ENCODE measurements around the gene NLRP1. TPM values are rescaled to one million over a fixed set of nuclear protein-coding genes. Genes with fewer than 3 reads are reported as not detected.

NLRP1 gene
- total and polyA plus RNA-seq, 2 experiments from 2014 or later, result 42.9 to 64.8 TPM

- no peaks in the 10 kb centered on the region for H3K9me2 ChIP-seq (replicated peaks; ENCODE audit: insufficient read depth)
- no peaks in the 10 kb centered on the region for H3K4me1 ChIP-seq (ENCODE audit: insufficient read depth)
- H3K9me3 ChIP-seq (ENCODE audit: low read depth), result no peaks in the 10 kb centered on the region
- TF ChIP-seq EZH2phosphoT487 (IDR thresholded peaks at IDR 0.05; ENCODE audit: low read depth, severe bottlenecking, unreplicated experiment) (no peak), EZH2 (IDR thresholded peaks at IDR 0.05; ENCODE audit: borderline replicate concordance) (no peak), CTCF (IDR thresholded peaks at IDR 0.05; ENCODE audit: poor library complexity) (no peak)
- no peak overlapping the region for H3K4me3 ChIP-seq
- peaks cover 4% of the 10 kb centered on the region for H3K36me3 ChIP-seq (replicated peaks; ENCODE audit: insufficient read depth, low read depth)
- no peaks in the 10 kb centered on the region for H3K27me3 ChIP-seq
- no peak overlapping the region for H3K27ac ChIP-seq
- peaks cover 12% of the 10 kb centered on the region for H3K79me2 ChIP-seq
- 88% methylated on average over 3 of the region's 3 CpGs for WGBS (ENCODE audit: low lambda C conversion rate, missing lambda C conversion rate)
- DNase-seq (ENCODE audit: low spot score), result no peak
- H3K4me2 ChIP-seq, result no peak overlapping the region
- no peaks in the 10 kb centered on the region for H4K20me1 ChIP-seq (ENCODE audit: insufficient read depth, poor library complexity, severe bottlenecking)
- H2AFZ ChIP-seq, result no peak overlapping the region
Observed at GRCh38 chr17:5472511-5472910, 111.8 kb downstream of the NLRP1 start.

- Histone ChIP-seq H3K4me2 (peak overlapping the region; percentile 92), H4K20me1 (ENCODE audit: insufficient read depth, poor library complexity, severe bottlenecking) (no peaks in the 10 kb centered on the region), H3K27ac (peak overlapping the region; percentile 32), H2AFZ (peak overlapping the region; percentile 67), H3K27me3 (no peaks in the 10 kb centered on the region), H3K4me1 (ENCODE audit: insufficient read depth) (peaks cover 9% of the 10 kb centered on the region), H3K36me3 (replicated peaks; ENCODE audit: insufficient read depth, low read depth) (no peaks in the 10 kb centered on the region), H3K9me2 (replicated peaks; ENCODE audit: insufficient read depth) (no peaks in the 10 kb centered on the region), H3K4me3 (peak overlapping the region; percentile 73), H3K9me3 (ENCODE audit: low read depth) (no peaks in the 10 kb centered on the region), H3K79me2 (peaks cover 53% of the 10 kb centered on the region)
- TF ChIP-seq CTCF (IDR thresholded peaks at IDR 0.05; ENCODE audit: poor library complexity), result no peak
- DNase-seq (ENCODE audit: low spot score), result no peak
- under 1% methylated on average over 17 of the region's 17 CpGs for WGBS (ENCODE audit: low lambda C conversion rate, missing lambda C conversion rate)
Observed at GRCh38 chr17:5468075-5468473, 116.2 kb downstream of the NLRP1 start.

GRCh38 chr17:5467416-5467815 lies 116.9 kb downstream of the NLRP1 start:
- TF ChIP-seq CTCF (IDR thresholded peaks at IDR 0.05; ENCODE audit: poor library complexity) (no peak), EZH2 (IDR thresholded peaks at IDR 0.05; ENCODE audit: borderline replicate concordance) (no peak), EZH2phosphoT487 (IDR thresholded peaks at IDR 0.05; ENCODE audit: low read depth, severe bottlenecking, unreplicated experiment) (no peak)
- no peaks in the 10 kb centered on the region for H4K20me1 ChIP-seq (ENCODE audit: insufficient read depth, poor library complexity, severe bottlenecking)
- peak overlapping the region; percentile 32 for H3K27ac ChIP-seq
- H3K4me1 ChIP-seq (ENCODE audit: insufficient read depth), result peaks cover 9% of the 10 kb centered on the region
- DNase-seq (ENCODE audit: low spot score), result no peak
- peaks cover 60% of the 10 kb centered on the region for H3K79me2 ChIP-seq
- H3K4me2 ChIP-seq, result peak overlapping the region; percentile 92
- peak overlapping the region; percentile 73 for H3K4me3 ChIP-seq
- H2AFZ ChIP-seq, result peak overlapping the region; percentile 67
- H3K36me3 ChIP-seq (replicated peaks; ENCODE audit: insufficient read depth, low read depth), result no peaks in the 10 kb centered on the region
- H3K9me2 ChIP-seq (replicated peaks; ENCODE audit: insufficient read depth), result no peaks in the 10 kb centered on the region
- WGBS (ENCODE audit: low lambda C conversion rate, missing lambda C conversion rate), result 3% methylated on average over 8 of the region's 8 CpGs
- H3K27me3 ChIP-seq, result no peaks in the 10 kb centered on the region
- H3K9me3 ChIP-seq (ENCODE audit: low read depth), result no peaks in the 10 kb centered on the region

- 92% methylated on average over 4 of the region's 4 CpGs for WGBS (ENCODE audit: low lambda C conversion rate, missing lambda C conversion rate)
- DNase-seq (ENCODE audit: low spot score), result no peak
- Histone ChIP-seq H3K79me2 (peaks cover 64% of the 10 kb centered on the region), H3K4me1 (ENCODE audit: insufficient read depth) (peaks cover 9% of the 10 kb centered on the region), H2AFZ (no peak overlapping the region), H4K20me1 (ENCODE audit: insufficient read depth, poor library complexity, severe bottlenecking) (no peaks in the 10 kb centered on the region), H3K9me2 (replicated peaks; ENCODE audit: insufficient read depth) (no peaks in the 10 kb centered on the region), H3K4me2 (peak overlapping the region; percentile 92), H3K27me3 (no peaks in the 10 kb centered on the region), H3K27ac (no peak overlapping the region), H3K36me3 (replicated peaks; ENCODE audit: insufficient read depth, low read depth) (no peaks in the 10 kb centered on the region), H3K9me3 (ENCODE audit: low read depth) (no peaks in the 10 kb centered on the region), H3K4me3 (no peak overlapping the region)
- TF ChIP-seq CTCF (IDR thresholded peaks at IDR 0.05; ENCODE audit: poor library complexity) (no peak), EZH2phosphoT487 (IDR thresholded peaks at IDR 0.05; ENCODE audit: low read depth, severe bottlenecking, unreplicated experiment) (no peak), EZH2 (IDR thresholded peaks at IDR 0.05; ENCODE audit: borderline replicate concordance) (no peak)
Observed at GRCh38 chr17:5466295-5466694, 118.0 kb downstream of the NLRP1 start.
